IMR-90 (cell line): Measurements from ENCODE around the gene CDK10. TPM values are rescaled to one million over a fixed set of nuclear protein-coding genes. Genes with fewer than 3 reads are reported as not detected.

Source experiments
- ATAC-seq: fragments of 200-7000 bp; cut with Tn5 transposase; 2 replicates; pipeline ENCODE4 v1.9.1; 2020; ENCODE audit warnings: low read depth, mild to moderate bottlenecking, moderate library complexity
- BruUV-seq: library from RNA; stranded (reverse); fragments of 400-500 nt; replicated peaks from 2 replicates; lab custom pipeline; 2021; lab: Mats Ljungman, UMichigan
- CTCF ChIA-PET: fragments of 300-600 bp; formaldehyde crosslinking; extraction: SDS; loops from one replicate; lab custom pipeline; 2021; ENCODE audit warnings: antibody characterized with exemption; lab: Yijun Ruan, JAX
- POLR2A ChIA-PET: fragments of 300-600 bp; sonication (Branson Sonifier 250); formaldehyde crosslinking; loops from one replicate; lab custom pipeline; 2022; ENCODE audit warnings: antibody characterized with exemption; ENCODE audit not compliant: unreplicated experiment; lab: Charles Lee
- DNase-seq: peaks from one replicate; pipeline ENCODE4 v3.0.0; 2013
- H2AFZ ChIP-seq: replicated peaks from 2 replicates; pipeline ENCODE3; 2013; ENCODE audit warnings: low read length, mild to moderate bottlenecking; ENCODE audit not compliant: poor library complexity
- H2AK5ac ChIP-seq: 2 replicates; pipeline ENCODE4 v1.6.1; 2013; ENCODE audit warnings: low read depth, low read length, inconsistent platforms
- H2AK9ac ChIP-seq: replicated peaks from 2 replicates; pipeline ENCODE3; 2013; ENCODE audit warnings: mild to moderate bottlenecking, low read depth, low read length, moderate library complexity; ENCODE audit not compliant: poor library complexity
- H2BK120ac ChIP-seq: 2 replicates; pipeline ENCODE4 v1.6.1; 2013; ENCODE audit warnings: low read depth, low read length, inconsistent platforms
- H2BK15ac ChIP-seq: 3 replicates; pipeline ENCODE4 v1.6.1; 2013; ENCODE audit warnings: low read depth, low read length, inconsistent platforms
- H2BK20ac ChIP-seq: 2 replicates; pipeline ENCODE4 v1.6.1; 2013; ENCODE audit warnings: low read depth, mild to moderate bottlenecking, inconsistent platforms, low read length, moderate library complexity
- H2BK5ac ChIP-seq: 2 replicates; pipeline ENCODE4 v1.6.1; 2013; ENCODE audit warnings: mild to moderate bottlenecking, low read depth, low read length, inconsistent platforms; ENCODE audit not compliant: poor library complexity, severe bottlenecking
- H3K14ac ChIP-seq: replicated peaks from 2 replicates; pipeline ENCODE4 v1.6.1; 2013; ENCODE audit warnings: low read depth, low read length, inconsistent platforms
- H3K18ac ChIP-seq: 2 replicates; pipeline ENCODE4 v1.6.1; 2013; ENCODE audit warnings: low read depth, low read length, control low read depth
- H3K23ac ChIP-seq: 2 replicates; pipeline ENCODE4 v1.6.1; 2013; ENCODE audit warnings: low read depth, low read length, inconsistent platforms
- H3K27ac ChIP-seq: 2 replicates; pipeline ENCODE4 v1.5.1; 2013; ENCODE audit warnings: mild to moderate bottlenecking, control low read depth, low read length; ENCODE audit not compliant: insufficient read depth
- H3K27me3 ChIP-seq: 2 replicates; pipeline ENCODE4 v1.6.1; 2013; ENCODE audit warnings: low read length; ENCODE audit not compliant: control insufficient read depth, insufficient read depth
- H3K36me3 ChIP-seq: 2 replicates; pipeline ENCODE4 v1.6.1; 2013; ENCODE audit warnings: low read length, mixed read lengths; ENCODE audit not compliant: control insufficient read depth, insufficient read depth
- H3K4ac ChIP-seq: 2 replicates; pipeline ENCODE4 v1.6.1; 2013; ENCODE audit warnings: low read depth, low read length, inconsistent platforms
- H3K4me1 ChIP-seq: 2 replicates; pipeline ENCODE4 v1.6.1; 2013; ENCODE audit warnings: low read length, mixed read lengths; ENCODE audit not compliant: control insufficient read depth, insufficient read depth
- H3K4me2 ChIP-seq: 2 replicates; pipeline ENCODE4 v1.6.1; 2013; ENCODE audit warnings: low read depth, mild to moderate bottlenecking, control low read depth, low read length, moderate library complexity
- H3K4me3 ChIP-seq: 2 replicates; pipeline ENCODE4 v1.5.1; 2013; ENCODE audit warnings: low read depth, mild to moderate bottlenecking, control low read depth, low read length, moderate library complexity; ENCODE audit not compliant: insufficient read depth
- H3K56ac ChIP-seq: 2 replicates; pipeline ENCODE4 v1.6.1; 2013; ENCODE audit warnings: low read length, inconsistent platforms; ENCODE audit not compliant: insufficient read depth; ENCODE audit errors: extremely low read depth
- H3K79me1 ChIP-seq, 2 experiments: 2 replicates each; pipeline ENCODE4 v1.6.1; 2013; ENCODE audit warnings: low read length in 2 of 2, inconsistent platforms in 1 of 2, low read depth in 1 of 2
- H3K9ac ChIP-seq: 2 replicates; pipeline ENCODE4 v1.6.1; 2013; ENCODE audit warnings: low read depth, low read length, control low read depth
- H3K9me1 ChIP-seq: 2 replicates; pipeline ENCODE4 v1.6.1; 2013; ENCODE audit warnings: low read length, inconsistent platforms; ENCODE audit not compliant: insufficient read depth
- H3K9me3 ChIP-seq: 2 replicates; pipeline ENCODE4 v1.6.1; 2013; ENCODE audit warnings: low read length; ENCODE audit not compliant: control insufficient read depth, insufficient read depth
- H4K20me1 ChIP-seq: 2 replicates; pipeline ENCODE4 v1.6.1; 2013; ENCODE audit warnings: low read length, inconsistent platforms; ENCODE audit not compliant: insufficient read depth
- H4K5ac ChIP-seq: 2 replicates; pipeline ENCODE4 v1.6.1; 2013; ENCODE audit warnings: mild to moderate bottlenecking, low read depth, low read length, control low read depth
- H4K8ac ChIP-seq, 2 experiments: 2 replicates each; pipeline ENCODE4 v1.6.1; 2013; ENCODE audit warnings: low read depth in 2 of 2, low read length in 2 of 2, control low read depth in 1 of 2, inconsistent platforms in 1 of 2
- H4K91ac ChIP-seq: 2 replicates; pipeline ENCODE4 v1.6.1; 2013; ENCODE audit warnings: low read depth, low read length, inconsistent platforms; ENCODE audit not compliant: insufficient read depth
- BHLHE40 ChIP-seq: fragments of 150-350 bp; IDR thresholded peaks from 2 replicates; pipeline ENCODE4 v1.6.1; 2016; ENCODE audit warnings: mild to moderate bottlenecking, low read depth, low read length
- CEBPB ChIP-seq: IDR thresholded peaks from 2 replicates; pipeline ENCODE4 v1.6.1; 2012; ENCODE audit warnings: low read depth, low read length, improper control_type of control experiment
- CHD1 ChIP-seq: IDR thresholded peaks from 2 replicates; pipeline ENCODE4 v1.6.1; 2012; ENCODE audit warnings: low read depth, low read length, improper control_type of control experiment
- CTCF ChIP-seq: conservative IDR thresholded peaks from 2 replicates; pipeline ENCODE4 v1.5.1; 2012; ENCODE audit warnings: mild to moderate bottlenecking, low read depth, low read length, improper control_type of control experiment
- ELK1 ChIP-seq: fragments of 150-350 bp; IDR thresholded peaks from 2 replicates; pipeline ENCODE4 v1.6.1; 2016; ENCODE audit warnings: low read depth, mild to moderate bottlenecking, low read length, moderate library complexity, borderline replicate concordance
- FOS ChIP-seq: fragments of 150-350 bp; IDR thresholded peaks from 2 replicates; pipeline ENCODE4 v1.6.1; 2016; ENCODE audit warnings: low read depth, low read length
- MAFK ChIP-seq: IDR thresholded peaks from 2 replicates; pipeline ENCODE4 v1.6.1; 2012; ENCODE audit warnings: low read depth, low read length, improper control_type of control experiment
- MAZ ChIP-seq: IDR thresholded peaks from 2 replicates; pipeline ENCODE4 v1.6.1; 2012; ENCODE audit warnings: low read depth, mild to moderate bottlenecking, low read length, improper control_type of control experiment, moderate library complexity, borderline replicate concordance
- MXI1 ChIP-seq: IDR thresholded peaks from 2 replicates; pipeline ENCODE4 v1.6.1; 2012; ENCODE audit warnings: low read depth, mild to moderate bottlenecking, low read length, moderate library complexity, borderline replicate concordance
- POLR2A ChIP-seq: IDR thresholded peaks from 2 replicates; pipeline ENCODE4 v1.6.1; 2012; ENCODE audit warnings: mild to moderate bottlenecking, low read depth, low read length
- RCOR1 ChIP-seq: IDR thresholded peaks from 2 replicates; pipeline ENCODE4 v1.6.1; 2012; ENCODE audit warnings: mild to moderate bottlenecking, low read length, improper control_type of control experiment; ENCODE audit not compliant: insufficient replicate concordance
- USF2 ChIP-seq: fragments of 150-350 bp; IDR thresholded peaks from 2 replicates; pipeline ENCODE4 v1.6.1; 2017; ENCODE audit warnings: mild to moderate bottlenecking, antibody characterized with exemption, low read length, low read depth
- WGBS, 2 experiments: methylation state at CpG; one replicate each; pipeline versions ENCODE4 v1.1.5 to v1.1.7; 2013; ENCODE audit warnings: missing lambda C conversion rate in 2 of 2; ENCODE audit not compliant: insufficient read length in 1 of 2; ENCODE audit errors: extremely low coverage in 2 of 2; 5-methylcytosine and 5-hydroxymethylcytosine counted together
- dilution Hi-C: fragments of 300-500 bp; cut with HindIII; formaldehyde crosslinking; loops from one replicate; pipeline ENCODE4 v1.14.3; 2018; ENCODE audit warnings: low sequenced_read_pairs; ENCODE audit not compliant: unreplicated experiment
- in situ Hi-C: fragments of 300-500 bp; cut with MboI; formaldehyde crosslinking; loops from 3 replicates; pipeline ENCODE4 v1.14.3; 2019; ENCODE audit warnings: low sequenced_read_pairs, inconsistent platforms, mixed read lengths
- intact Hi-C: fragments of 100-400 bp; cut with micrococcal nuclease; formaldehyde crosslinking; loops from 2 replicates; pipeline ENCODE4 v1.10.0; 2022
- polyA plus RNA-seq, 3 experiments: library from polyadenylated mRNA; depleted of rRNA; stranded (reverse); fragments of >200 nt; gene quantifications; 2 replicates each; pipeline ENCODE4 v1.2.3, GENCODE V29; 2012; ENCODE audit warnings: low replicate concordance in 1 of 3
- total RNA-seq: library from RNA; depleted of rRNA; stranded (reverse); fragments of >200 nt; gene quantifications from 2 replicates; pipeline ENCODE4 v1.2.3, GENCODE V29; 2012

Gene CDK10
- total and polyA plus RNA-seq, 2 of the 4 experiments (the other 2 are of a cell fraction), result 19.5 to 61.8 TPM

GRCh38 chr16:89732918-89733242 is 46.4 kb downstream of the CDK10 start:
- Histone ChIP-seq H3K9ac (no peak overlapping the region), H3K4me2 (no peak overlapping the region), H3K9me1 (no peaks in the 10 kb centered on the region), H3K4me3 (no peak overlapping the region), H2AK5ac (no peak overlapping the region), H4K8ac (no peak overlapping the region), H3K36me3 (peaks cover 71% of the 10 kb centered on the region), H2BK15ac (no peak overlapping the region), H3K27me3 (no peaks in the 10 kb centered on the region), H3K79me1 (peaks cover 10 to 30% of the 10 kb centered on the region in 2 experiments), H2AFZ (no peak overlapping the region), H2BK5ac (no peak overlapping the region), H4K5ac (no peak overlapping the region), H3K18ac (no peak overlapping the region), H3K23ac (no peak overlapping the region), H4K20me1 (no peaks in the 10 kb centered on the region; the same call in none of the 2 replicates), H3K4me1 (no peaks in the 10 kb centered on the region), H3K4ac (no peak overlapping the region), H3K56ac (no peak overlapping the region), H2BK120ac (no peak overlapping the region), H2BK20ac (no peak overlapping the region), H4K91ac (no peak overlapping the region), H2AK9ac (no peak overlapping the region), H3K14ac (no peak overlapping the region), H3K27ac (no peak overlapping the region), H3K9me3 (no peaks in the 10 kb centered on the region)
- in situ Hi-C loops, result no loop called here
- DNase-seq (no peak), ATAC-seq (no peak)
- ChIA-PET POLR2A (no interaction called here), CTCF (no interaction called here)
- BruUV-seq, result no TSS peak
- dilution Hi-C loops, result no loop called here
- intact Hi-C loops, result no loop called here
- WGBS, 2 experiments, result 96% methylated on average over 3 of the region's 9 CpGs; no CpG with 5 or more reads in 1 of the 2 experiments
- no peak for TF ChIP-seq MAZ
- no peak for TF ChIP-seq CHD1
- no peak for TF ChIP-seq MAFK
- TF ChIP-seq BHLHE40, result no peak
- TF ChIP-seq CTCF, result no peak
- no peak for TF ChIP-seq FOS
- no peak for TF ChIP-seq USF2
- TF ChIP-seq ELK1, result no peak
- no peak for TF ChIP-seq CEBPB
- TF ChIP-seq MXI1, result no peak
- TF ChIP-seq RCOR1, result no peak
- TF ChIP-seq POLR2A, result no peak
